ENCODE results near the gene CTIF. TPM values are rescaled to one million over a fixed set of nuclear protein-coding genes. Genes with fewer than 3 reads are reported as not detected.

Gene CTIF
- total and polyA plus RNA-seq, 12 donors = 20.5 to 159 (median 57.0) TPM

DNA sequence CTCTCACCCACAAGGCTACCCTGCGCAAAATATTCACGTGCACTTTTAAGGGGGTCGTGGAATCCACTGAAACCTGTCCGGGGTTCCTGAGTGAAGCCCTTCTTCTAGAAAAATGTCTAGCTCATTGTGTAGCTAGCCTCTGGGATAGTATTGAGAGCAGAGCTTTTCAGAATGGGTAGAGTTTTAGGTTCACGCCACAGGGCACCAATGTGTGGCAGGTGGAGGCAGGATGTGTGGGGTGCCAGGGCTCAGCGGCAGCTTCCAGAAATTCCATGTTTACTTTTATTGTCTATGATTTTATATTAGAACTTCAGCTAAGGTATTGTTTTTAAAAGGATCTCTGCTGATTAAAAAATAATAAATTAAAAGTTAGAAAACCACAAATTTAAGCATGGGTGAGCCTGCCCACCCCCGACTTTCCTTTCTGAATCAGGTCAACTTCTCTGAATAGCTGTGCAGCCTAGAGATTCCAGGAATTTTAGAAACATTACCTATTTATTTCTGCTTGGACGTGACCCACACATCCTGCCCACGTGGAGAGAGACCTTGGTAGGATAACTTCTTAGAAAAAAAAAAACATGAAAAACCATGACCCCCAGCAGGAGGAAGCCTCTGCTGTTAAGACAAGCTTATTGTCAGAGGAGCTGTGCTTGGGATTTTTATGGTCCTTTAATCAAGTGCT is 163.7 kb downstream of the CTIF start:
- H3K27ac ChIP-seq = no peak overlapping the region
- H3K36me3 ChIP-seq (replicated peaks in 1 of 2) = no peaks in the 10 kb centered on the region
- peaks cover 0 to 10% of the 10 kb centered on the region in 2 donors for H3K4me1 ChIP-seq (replicated peaks in 1 of 2)
- DNase-seq = no peak
- intact Hi-C loops (cut with DNase I) = no loop called here
- no peaks in the 10 kb centered on the region for H3K9me3 ChIP-seq (replicated peaks in 1 of 3)
- H3K4me3 ChIP-seq = no peak overlapping the region
- TF ChIP-seq, protein P1, sequence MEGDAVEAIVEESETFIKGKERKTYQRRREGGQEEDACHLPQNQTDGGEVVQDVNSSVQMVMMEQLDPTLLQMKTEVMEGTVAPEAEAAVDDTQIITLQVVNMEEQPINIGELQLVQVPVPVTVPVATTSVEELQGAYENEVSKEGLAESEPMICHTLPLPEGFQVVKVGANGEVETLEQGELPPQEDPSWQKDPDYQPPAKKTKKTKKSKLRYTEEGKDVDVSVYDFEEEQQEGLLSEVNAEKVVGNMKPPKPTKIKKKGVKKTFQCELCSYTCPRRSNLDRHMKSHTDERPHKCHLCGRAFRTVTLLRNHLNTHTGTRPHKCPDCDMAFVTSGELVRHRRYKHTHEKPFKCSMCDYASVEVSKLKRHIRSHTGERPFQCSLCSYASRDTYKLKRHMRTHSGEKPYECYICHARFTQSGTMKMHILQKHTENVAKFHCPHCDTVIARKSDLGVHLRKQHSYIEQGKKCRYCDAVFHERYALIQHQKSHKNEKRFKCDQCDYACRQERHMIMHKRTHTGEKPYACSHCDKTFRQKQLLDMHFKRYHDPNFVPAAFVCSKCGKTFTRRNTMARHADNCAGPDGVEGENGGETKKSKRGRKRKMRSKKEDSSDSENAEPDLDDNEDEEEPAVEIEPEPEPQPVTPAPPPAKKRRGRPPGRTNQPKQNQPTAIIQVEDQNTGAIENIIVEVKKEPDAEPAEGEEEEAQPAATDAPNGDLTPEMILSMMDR (IDR thresholded peaks at IDR 0.05) = no peak
- TF ChIP-seq POLR2A (IDR thresholded peaks at IDR 0.05) = no peak
- H3K27me3 ChIP-seq = no peaks in the 10 kb centered on the region
- WGBS, 4 donors = 78 to 83% (median 81%) methylated on average over 9 of the region's 9 CpGs

DNA sequence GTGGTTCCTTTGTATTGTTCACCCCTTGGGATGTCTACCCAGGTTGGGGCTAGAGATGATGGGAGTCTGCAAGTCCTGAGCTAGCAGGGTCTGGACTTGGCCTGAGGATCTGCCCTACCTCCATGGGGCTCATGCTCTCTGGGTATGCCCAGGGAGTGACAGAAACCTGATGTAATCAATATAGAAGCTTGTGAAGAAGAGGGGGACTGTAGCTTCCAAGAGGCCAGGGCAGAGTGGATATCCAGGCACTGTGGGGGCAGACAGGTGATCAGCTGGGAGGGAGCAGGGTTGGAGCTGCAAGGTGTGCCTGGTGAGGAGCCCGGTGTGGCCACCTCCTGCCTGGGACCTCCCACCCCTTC is 164.2 kb downstream of the CTIF start:
- no peak overlapping the region for H3K27ac ChIP-seq
- TF ChIP-seq POLR2A (IDR thresholded peaks at IDR 0.05) = no peak
- TF ChIP-seq, protein P1 (IDR thresholded peaks at IDR 0.05) = no peak
- no peaks in the 10 kb centered on the region for H3K9me3 ChIP-seq (replicated peaks in 1 of 3)
- H3K4me1 ChIP-seq (replicated peaks in 1 of 2) = peaks cover 0 to 10% of the 10 kb centered on the region in 2 donors
- H3K36me3 ChIP-seq (replicated peaks in 1 of 2) = no peaks in the 10 kb centered on the region
- intact Hi-C loops (cut with DNase I) = no loop called here
- H3K27me3 ChIP-seq = no peaks in the 10 kb centered on the region
- H3K4me3 ChIP-seq = no peak overlapping the region
- DNase-seq = no peak
- WGBS, 4 donors = 86 to 100% (median 91%) methylated on average over 1 of the region's 1 CpG

DNA sequence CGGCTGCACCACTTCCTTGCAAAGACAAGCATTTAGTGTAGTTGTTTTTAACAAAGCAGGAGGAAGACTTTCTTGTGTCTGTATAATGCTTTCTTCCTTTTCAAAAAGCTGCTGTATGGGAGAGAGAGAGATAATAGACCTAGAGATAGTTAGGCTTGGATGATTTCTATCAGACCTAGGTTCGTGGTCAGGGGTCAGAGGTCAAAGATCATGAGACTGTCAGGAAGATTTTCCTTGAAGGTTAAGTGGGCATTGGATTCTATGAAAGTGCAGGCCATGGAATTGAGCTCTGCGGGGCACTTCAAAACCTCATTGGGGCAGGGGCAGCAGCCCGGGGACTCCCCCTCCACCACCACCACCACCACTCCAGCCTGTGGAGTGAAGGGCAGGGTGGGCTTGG is 164.6 kb downstream of the CTIF start:
- H3K27me3 ChIP-seq = no peaks in the 10 kb centered on the region
- H3K4me3 ChIP-seq = no peak overlapping the region
- WGBS, 4 donors = 76 to 93% (median 85%) methylated on average over 4 of the region's 4 CpGs
- DNase-seq = no peak
- peaks cover 0 to 6% of the 10 kb centered on the region in 2 donors for H3K4me1 ChIP-seq (replicated peaks in 1 of 2)
- intact Hi-C loops (cut with DNase I) = no loop called here
- no peak for TF ChIP-seq POLR2A (IDR thresholded peaks at IDR 0.05)
- TF ChIP-seq, protein P1 (IDR thresholded peaks at IDR 0.05) = no peak
- H3K27ac ChIP-seq = no peak overlapping the region
- H3K36me3 ChIP-seq (replicated peaks in 1 of 2) = no peaks in the 10 kb centered on the region
- H3K9me3 ChIP-seq (replicated peaks in 1 of 3) = no peaks in the 10 kb centered on the region

DNA sequence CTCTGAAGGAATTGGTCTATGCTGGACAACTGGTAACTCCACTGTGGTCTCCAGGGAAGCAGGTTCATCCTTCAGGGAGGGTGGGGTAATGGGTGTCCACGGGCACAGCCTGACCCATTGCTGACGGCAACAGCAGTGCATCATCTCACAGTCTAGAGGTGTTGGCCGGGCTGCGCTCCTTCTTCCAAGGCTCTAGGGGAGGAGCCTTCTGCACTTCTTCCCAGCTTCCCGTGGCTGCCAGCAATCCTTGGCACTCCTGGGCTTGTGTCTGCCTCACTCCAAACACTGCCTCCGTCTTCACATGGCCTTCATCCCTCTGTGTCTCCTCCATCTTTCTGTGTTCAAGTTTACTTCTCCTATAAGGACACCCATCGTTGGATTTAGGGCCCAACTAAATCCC is 166.2 kb downstream of the CTIF start:
- Histone ChIP-seq H3K27ac (no peak overlapping the region), H3K27me3 (no peaks in the 10 kb centered on the region), H3K4me3 (no peak overlapping the region), H3K4me1 (replicated peaks in 1 of 2) (no peaks in the 10 kb centered on the region), H3K9me3 (replicated peaks in 1 of 3) (no peaks in the 10 kb centered on the region), H3K36me3 (replicated peaks in 1 of 2) (no peaks in the 10 kb centered on the region)
- DNase-seq = no peak
- 83 to 95% (median 91%) methylated on average over 7 of the region's 7 CpGs for WGBS, 4 donors
- TF ChIP-seq, protein P1 (IDR thresholded peaks at IDR 0.05) = no peak
- no peak for TF ChIP-seq POLR2A (IDR thresholded peaks at IDR 0.05)
- intact Hi-C loops (cut with DNase I) = no loop called here
